ENCODE data around the gene TCF4.

TCF4 gene

DNA sequence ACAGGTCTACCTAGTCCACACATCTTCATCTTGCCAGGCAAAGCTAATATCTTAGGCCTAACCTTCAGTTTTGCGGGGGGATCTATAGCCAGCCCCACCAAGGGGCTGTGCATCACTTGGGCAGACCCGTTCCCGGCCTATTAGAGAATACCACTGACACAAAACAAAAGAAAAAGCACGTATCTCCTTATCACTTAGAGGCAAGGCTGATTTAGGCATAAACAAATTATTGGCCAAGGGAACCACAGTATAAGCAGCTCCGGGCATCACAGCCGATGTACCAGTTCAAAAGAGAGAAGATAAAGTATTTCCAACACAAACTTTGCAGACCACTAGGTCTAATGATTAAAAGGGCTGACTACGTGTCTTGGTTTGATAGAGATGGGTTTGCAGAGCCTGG, 248.0 kb downstream of the TCF4 start:
- H3K4me1 Mint-ChIP-seq (ENCODE audit: low read depth), result no peaks in the 10 kb centered on the region
- no peak overlapping the region for H3K4me3 Mint-ChIP-seq
- H3K27me3 Mint-ChIP-seq, result no peaks in the 10 kb centered on the region
- H3K27ac Mint-ChIP-seq, result no peak overlapping the region
- no peaks in the 10 kb centered on the region for H3K36me3 Mint-ChIP-seq
- no peaks in the 10 kb centered on the region for H3K9me3 Mint-ChIP-seq (ENCODE audit: low read depth)

DNA sequence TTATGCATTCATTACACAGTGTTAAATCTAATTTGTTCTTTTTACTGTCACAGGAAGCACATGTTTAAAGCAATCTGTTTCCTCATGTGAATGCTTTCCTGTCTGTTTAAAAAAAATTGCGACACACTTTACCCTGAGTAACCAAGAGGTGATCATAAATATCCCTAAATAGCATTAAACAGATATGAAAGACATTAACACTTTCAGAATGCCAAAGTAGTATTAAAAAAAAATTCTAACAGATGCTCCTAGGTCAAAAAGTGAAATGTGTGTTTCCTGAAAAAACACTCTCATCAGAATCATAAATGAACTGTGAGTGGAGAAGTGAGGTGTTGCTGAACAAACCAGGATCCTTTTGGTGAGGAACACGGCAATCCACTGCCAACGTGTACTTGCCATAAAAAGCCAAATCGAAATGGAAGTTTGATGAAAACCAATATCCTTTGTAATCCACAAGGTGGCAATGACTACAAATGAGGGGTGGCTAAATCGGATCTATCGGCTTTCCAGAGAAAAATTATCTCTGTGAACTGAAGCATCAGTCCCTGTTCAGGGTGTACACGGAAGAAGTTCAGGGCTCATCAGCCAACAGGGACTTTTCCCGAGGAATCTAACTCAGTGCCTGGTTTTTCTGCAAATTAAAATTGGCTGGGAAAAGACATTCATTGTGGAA, 248.9 kb downstream of the TCF4 start:
- no peaks in the 10 kb centered on the region for H3K36me3 Mint-ChIP-seq
- H3K9me3 Mint-ChIP-seq (ENCODE audit: low read depth), result no peaks in the 10 kb centered on the region
- no peaks in the 10 kb centered on the region for H3K4me1 Mint-ChIP-seq (ENCODE audit: low read depth)
- no peak overlapping the region for H3K4me3 Mint-ChIP-seq
- no peak overlapping the region for H3K27ac Mint-ChIP-seq
- H3K27me3 Mint-ChIP-seq, result no peaks in the 10 kb centered on the region

DNA sequence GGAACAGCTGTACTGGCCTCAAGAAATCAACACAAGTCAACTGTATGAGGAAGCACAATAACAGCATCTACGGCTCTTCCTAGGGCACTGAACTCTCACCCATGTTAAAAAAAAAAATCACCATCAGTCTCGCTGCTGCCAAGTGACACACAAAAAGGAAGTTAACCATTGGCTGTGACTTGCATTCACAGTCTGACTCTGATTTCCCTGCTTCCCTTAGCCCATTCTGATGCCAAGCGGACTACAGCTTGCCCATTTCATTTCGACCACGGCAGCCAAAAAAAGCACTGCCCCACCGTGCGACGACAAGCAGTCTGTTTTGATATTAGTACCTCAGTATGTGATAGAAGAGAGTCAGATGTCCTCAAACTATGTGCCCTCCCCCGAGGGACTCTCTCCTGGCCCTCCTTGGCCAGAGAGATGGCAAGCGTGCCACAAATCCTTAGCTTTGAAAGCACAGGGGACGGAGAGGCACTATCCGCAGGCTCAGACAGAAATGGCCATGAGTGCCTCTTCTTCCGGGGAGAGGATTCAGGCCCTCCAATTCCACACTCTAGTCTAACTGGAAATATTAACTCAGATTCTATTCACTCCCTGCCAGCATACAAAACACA, 250.0 kb downstream of the TCF4 start:
- Mint-ChIP-seq H3K36me3 (no peaks in the 10 kb centered on the region), H3K9me3 (ENCODE audit: low read depth) (no peaks in the 10 kb centered on the region), H3K27me3 (peaks cover 2% of the 10 kb centered on the region), H3K4me3 (no peak overlapping the region), H3K4me1 (ENCODE audit: low read depth) (no peaks in the 10 kb centered on the region), H3K27ac (no peak overlapping the region)

DNA sequence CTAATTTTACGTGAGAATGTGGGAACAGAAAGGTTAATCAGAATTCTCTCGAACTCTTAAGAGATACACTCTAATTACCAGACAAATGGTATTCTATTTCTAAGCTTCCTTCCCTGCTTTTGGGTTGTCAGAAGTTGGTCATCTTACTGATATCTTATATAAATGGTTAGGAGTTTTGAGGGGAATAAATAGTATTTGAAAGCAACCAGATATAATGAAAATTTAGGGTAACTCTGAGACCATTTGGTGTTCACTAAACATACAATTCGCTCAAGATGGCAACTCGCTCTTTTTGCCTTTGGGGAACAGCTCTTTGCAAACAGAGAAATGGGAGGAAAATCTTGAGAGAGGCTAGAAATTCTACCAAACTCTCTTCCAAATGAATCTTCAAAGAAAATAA, 250.9 kb downstream of the TCF4 start:
- Mint-ChIP-seq H3K4me1 (ENCODE audit: low read depth) (no peaks in the 10 kb centered on the region), H3K9me3 (ENCODE audit: low read depth) (no peaks in the 10 kb centered on the region), H3K36me3 (no peaks in the 10 kb centered on the region), H3K27me3 (peaks cover 2% of the 10 kb centered on the region), H3K27ac (no peak overlapping the region), H3K4me3 (no peak overlapping the region)

DNA sequence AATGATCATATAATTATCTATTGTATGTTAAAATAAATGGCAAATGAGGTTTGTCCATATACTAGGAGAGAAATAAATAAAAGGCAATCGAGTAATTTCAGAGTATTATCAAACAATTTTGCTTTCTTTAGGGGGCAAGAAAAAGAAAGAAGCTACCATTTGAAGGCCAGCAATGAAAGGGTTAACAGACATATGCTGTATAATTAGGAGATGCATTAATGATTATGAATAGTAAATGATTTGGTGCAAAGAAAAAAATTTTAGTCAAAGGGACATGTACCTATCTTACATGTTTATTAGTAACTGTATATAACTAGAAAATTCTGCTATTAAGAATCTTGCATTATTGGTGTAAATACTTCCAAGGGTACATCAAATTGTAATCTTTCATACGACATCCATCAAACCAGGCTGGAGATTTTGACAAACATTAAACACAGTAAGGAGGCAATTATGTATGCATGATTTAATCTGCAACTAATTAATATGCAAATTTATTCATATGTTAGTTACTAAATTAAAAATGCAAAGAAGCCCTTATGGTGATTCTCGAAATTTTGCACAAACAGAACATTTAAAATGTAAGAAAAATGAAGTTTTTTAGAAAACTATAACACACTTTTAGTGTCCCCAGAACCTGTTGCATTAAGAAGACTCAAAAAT, 251.4 kb downstream of the TCF4 start:
- H3K4me1 Mint-ChIP-seq (ENCODE audit: low read depth), result no peaks in the 10 kb centered on the region
- H3K27me3 Mint-ChIP-seq, result peaks cover 4% of the 10 kb centered on the region
- no peak overlapping the region for H3K27ac Mint-ChIP-seq
- no peaks in the 10 kb centered on the region for H3K9me3 Mint-ChIP-seq (ENCODE audit: low read depth)
- no peak overlapping the region for H3K4me3 Mint-ChIP-seq
- H3K36me3 Mint-ChIP-seq, result no peaks in the 10 kb centered on the region

DNA sequence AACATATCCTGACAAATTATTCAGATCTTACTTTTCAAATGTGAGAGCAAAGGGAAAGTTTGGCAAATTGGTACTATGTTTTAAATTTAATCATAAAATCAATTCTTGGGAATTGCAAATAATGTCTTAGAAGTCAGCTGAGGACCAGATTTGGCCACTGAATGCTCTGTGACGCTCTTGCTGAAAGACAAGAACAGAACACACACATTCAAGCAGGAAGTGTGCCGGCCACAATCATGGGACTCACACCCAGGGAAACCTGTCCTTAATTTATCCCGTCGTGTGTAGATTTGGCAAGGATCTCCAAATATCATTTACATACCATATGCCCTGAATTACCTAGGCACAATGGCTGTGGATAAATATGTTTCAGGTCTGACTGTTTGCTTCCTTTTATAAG, 253.1 kb downstream of the TCF4 start:
- no peak overlapping the region for H3K27ac Mint-ChIP-seq
- H3K9me3 Mint-ChIP-seq (ENCODE audit: low read depth), result no peaks in the 10 kb centered on the region
- peaks cover 4% of the 10 kb centered on the region for H3K27me3 Mint-ChIP-seq
- no peak overlapping the region for H3K4me3 Mint-ChIP-seq
- no peaks in the 10 kb centered on the region for H3K36me3 Mint-ChIP-seq
- no peaks in the 10 kb centered on the region for H3K4me1 Mint-ChIP-seq (ENCODE audit: low read depth)

DNA sequence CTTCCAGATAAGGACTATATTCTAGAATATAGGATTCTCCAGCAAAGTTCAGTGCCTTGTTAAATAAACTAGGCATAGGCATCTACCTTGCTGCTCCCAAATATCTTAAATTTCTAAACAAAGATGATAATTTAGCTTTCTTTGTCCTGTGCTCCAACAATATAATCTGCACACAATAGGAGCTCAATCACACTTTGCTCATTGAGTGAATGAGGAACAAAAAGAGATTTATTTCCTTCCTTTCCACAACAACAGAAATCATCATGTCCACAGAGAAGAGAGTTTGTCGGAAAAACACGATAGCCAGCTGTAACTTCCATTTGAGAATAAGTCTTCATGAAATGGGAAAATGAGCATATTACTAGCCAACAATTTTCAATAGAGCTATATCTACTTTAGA, 256.7 kb downstream of the TCF4 start:
- H3K4me3 Mint-ChIP-seq, result no peak overlapping the region
- H3K36me3 Mint-ChIP-seq, result no peaks in the 10 kb centered on the region
- H3K27me3 Mint-ChIP-seq, result peaks cover 7% of the 10 kb centered on the region
- H3K27ac Mint-ChIP-seq, result no peak overlapping the region
- no peaks in the 10 kb centered on the region for H3K9me3 Mint-ChIP-seq (ENCODE audit: low read depth)
- H3K4me1 Mint-ChIP-seq (ENCODE audit: low read depth), result no peaks in the 10 kb centered on the region

DNA sequence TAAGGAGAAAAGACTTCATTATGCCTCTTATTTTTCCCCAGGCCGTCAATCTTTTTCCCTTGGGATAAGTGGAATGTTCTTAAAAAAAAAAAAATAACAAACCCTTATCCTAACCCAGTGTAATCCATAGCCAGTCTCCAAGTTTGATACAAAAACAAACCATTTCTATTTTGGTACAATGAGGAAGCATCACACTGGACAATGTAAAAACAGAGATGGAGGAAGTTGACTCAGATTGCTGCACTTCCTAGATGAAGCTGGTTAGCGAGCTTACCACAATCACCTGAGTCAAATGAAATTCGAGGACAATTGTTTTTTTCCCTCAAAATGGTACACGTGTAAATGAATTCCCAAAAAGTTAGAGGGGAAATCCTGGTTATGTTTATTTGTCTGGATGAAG, 259.7 kb downstream of the TCF4 start:
- no peak overlapping the region for H3K27ac Mint-ChIP-seq
- H3K27me3 Mint-ChIP-seq, result peaks cover 13% of the 10 kb centered on the region

DNA sequence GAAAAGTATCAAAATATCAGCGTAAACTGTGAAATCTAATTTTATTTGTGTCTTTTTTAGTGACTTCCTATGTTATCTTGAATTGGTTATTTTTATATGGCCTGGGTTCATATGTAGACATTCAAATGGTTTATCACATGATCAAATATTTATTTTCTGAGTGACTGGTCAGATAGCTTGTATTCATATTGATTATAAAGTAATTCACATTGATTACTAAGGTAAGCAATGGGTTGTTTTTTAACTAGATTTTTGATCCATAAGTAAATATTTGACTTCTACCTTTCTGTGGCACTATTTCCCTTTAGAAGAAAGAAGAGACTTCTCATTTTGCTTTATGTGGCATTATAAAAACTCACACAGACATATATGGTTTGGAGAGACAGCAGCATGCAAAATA, 260.5 kb downstream of the TCF4 start:
- H3K36me3 Mint-ChIP-seq, result peaks cover 2% of the 10 kb centered on the region
- no peak overlapping the region for H3K4me3 Mint-ChIP-seq
- no peak overlapping the region for H3K27ac Mint-ChIP-seq
- H3K27me3 Mint-ChIP-seq, result peaks cover 15% of the 10 kb centered on the region
- H3K4me1 Mint-ChIP-seq (ENCODE audit: low read depth), result peaks cover 3% of the 10 kb centered on the region
- H3K9me3 Mint-ChIP-seq (ENCODE audit: low read depth), result no peaks in the 10 kb centered on the region

More for the DNA sequence above, 259.7 kb downstream of the TCF4 start:
- Mint-ChIP-seq H3K9me3 (ENCODE audit: low read depth) (no peaks in the 10 kb centered on the region), H3K4me3 (no peak overlapping the region), H3K4me1 (ENCODE audit: low read depth) (peaks cover 2% of the 10 kb centered on the region), H3K36me3 (peaks cover 2% of the 10 kb centered on the region)

DNA sequence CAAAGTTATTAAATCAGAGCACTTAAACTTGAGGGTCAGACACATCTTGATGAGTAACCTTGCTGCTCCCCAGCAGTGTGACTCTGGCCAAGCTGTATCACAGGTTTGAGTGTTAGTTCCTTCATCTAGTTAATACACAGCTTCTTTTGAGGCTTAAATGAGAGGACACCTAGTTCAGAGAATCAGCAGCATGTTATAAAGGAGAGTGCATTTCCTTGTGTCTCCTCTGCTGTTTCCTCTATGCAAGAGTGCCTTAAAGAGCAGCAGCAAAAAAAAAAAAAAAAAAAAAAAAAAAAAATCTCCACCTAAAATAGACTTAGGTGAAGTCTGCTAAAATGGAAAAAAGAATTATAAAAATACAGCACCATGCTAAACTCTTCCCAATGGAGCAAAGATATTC, 261.9 kb downstream of the TCF4 start:
- peaks cover 2% of the 10 kb centered on the region for H3K36me3 Mint-ChIP-seq
- no peaks in the 10 kb centered on the region for H3K9me3 Mint-ChIP-seq (ENCODE audit: low read depth)
- H3K4me3 Mint-ChIP-seq, result no peak overlapping the region
- H3K4me1 Mint-ChIP-seq (ENCODE audit: low read depth), result peaks cover 12% of the 10 kb centered on the region
- no peak overlapping the region for H3K27ac Mint-ChIP-seq
- peaks cover 20% of the 10 kb centered on the region for H3K27me3 Mint-ChIP-seq

DNA sequence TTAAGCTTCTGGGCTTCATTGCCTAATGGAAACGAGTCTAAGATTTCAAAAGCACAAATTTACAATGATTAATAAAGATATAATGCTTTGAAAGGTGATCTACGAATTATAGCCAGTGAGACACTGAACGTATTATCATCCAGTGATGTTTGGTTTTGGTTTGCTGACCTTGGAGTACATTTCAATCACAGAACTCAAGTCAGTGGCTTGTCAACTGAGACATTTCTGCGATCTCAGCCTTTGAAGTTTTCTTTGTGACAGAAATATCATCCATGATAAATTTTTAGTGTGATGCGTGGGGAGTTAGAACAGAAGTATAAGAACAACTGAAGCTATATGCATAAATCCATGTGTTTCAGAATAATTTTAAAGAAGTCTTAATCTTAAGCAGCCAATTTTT, 263.8 kb downstream of the TCF4 start:
- H3K27me3 Mint-ChIP-seq, result peaks cover 25% of the 10 kb centered on the region
- no peak overlapping the region for H3K27ac Mint-ChIP-seq
- H3K4me3 Mint-ChIP-seq, result no peak overlapping the region
- H3K9me3 Mint-ChIP-seq (ENCODE audit: low read depth), result no peaks in the 10 kb centered on the region
- peaks cover 2% of the 10 kb centered on the region for H3K36me3 Mint-ChIP-seq
- peaks cover 14% of the 10 kb centered on the region for H3K4me1 Mint-ChIP-seq (ENCODE audit: low read depth)

DNA sequence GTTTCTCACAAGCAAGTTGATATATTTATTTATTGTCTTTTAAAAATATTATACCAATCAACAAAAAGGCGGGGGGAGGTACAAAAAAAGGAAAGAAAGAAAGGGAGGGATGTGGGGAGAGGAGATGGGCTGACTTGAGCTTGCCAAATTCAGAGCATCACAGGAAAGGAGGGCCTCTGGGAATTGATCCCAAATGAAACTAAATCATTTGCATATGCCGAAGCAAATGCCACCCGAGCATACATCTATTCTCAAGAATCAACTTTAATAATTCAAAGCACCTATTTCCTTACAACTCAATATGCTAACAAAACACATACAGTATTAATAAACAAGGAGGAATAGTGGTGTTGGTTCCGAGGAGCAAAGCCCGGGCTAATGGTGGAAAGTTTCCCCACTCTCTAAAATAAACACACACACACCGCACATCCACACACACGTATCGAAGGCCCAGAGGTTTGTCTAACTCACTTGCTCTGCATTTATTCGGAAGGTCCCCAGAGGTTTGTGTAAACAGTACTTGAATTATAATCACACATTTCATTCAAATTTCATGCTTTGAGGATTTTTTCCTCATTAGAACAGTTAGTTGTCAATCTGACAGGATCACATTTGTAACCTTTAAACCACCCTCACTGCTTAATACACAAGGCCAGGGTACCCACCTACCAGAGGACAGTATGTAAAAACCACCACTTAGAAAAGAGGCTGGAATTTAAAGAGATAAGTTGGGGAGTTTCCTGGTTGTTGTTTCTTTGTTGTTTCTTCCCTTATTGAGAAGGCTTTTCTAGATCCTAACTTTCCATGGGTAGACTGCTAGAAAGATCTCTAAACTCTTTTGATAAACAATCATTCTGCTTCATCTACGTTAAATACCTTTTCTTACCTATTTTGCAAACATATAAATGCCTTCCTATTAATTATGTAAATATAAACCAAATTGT, 264.7 kb downstream of the TCF4 start:
- no peaks in the 10 kb centered on the region for H3K9me3 Mint-ChIP-seq (ENCODE audit: low read depth)

DNA sequence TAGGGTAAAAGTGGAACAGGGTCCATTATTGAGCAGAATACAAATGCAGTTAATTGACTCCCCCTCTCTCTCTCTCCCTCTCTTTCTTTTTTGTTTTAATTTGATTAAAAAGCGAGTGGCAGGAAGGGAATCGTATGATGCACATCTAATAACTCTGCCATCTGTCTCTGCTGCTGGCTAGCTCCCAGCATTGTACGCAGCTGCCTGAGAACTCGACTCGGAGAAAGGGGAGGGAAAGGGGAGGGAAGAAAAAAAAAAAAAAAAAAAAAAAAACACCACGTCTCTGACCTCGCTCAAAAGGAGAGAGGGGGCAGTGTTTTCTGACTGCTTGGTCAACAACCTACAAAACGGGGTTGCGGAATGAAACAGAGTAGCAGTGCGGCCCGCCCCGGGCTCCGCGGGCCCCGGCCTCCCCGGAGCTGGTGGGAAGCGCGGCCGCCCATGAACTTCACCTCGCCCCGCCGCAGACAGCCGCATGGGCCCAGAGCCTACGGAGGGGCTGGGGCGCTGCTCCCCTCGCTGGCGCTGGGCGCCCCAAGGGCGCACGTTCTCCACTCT, 265.7 kb downstream of the TCF4 start:
- Mint-ChIP-seq H3K36me3 (peaks cover 2% of the 10 kb centered on the region), H3K27me3 (peaks cover 34% of the 10 kb centered on the region), H3K9me3 (ENCODE audit: low read depth) (no peaks in the 10 kb centered on the region), H3K27ac (no peak overlapping the region), H3K4me1 (ENCODE audit: low read depth) (peaks cover 14% of the 10 kb centered on the region), H3K4me3 (peak overlapping the region; percentile 85)

More for the DNA sequence above, 264.7 kb downstream of the TCF4 start:
- Mint-ChIP-seq H3K27me3 (peaks cover 29% of the 10 kb centered on the region), H3K4me3 (peak overlapping the region; percentile 36), H3K4me1 (ENCODE audit: low read depth) (peaks cover 14% of the 10 kb centered on the region), H3K36me3 (peaks cover 2% of the 10 kb centered on the region), H3K27ac (no peak overlapping the region)

DNA sequence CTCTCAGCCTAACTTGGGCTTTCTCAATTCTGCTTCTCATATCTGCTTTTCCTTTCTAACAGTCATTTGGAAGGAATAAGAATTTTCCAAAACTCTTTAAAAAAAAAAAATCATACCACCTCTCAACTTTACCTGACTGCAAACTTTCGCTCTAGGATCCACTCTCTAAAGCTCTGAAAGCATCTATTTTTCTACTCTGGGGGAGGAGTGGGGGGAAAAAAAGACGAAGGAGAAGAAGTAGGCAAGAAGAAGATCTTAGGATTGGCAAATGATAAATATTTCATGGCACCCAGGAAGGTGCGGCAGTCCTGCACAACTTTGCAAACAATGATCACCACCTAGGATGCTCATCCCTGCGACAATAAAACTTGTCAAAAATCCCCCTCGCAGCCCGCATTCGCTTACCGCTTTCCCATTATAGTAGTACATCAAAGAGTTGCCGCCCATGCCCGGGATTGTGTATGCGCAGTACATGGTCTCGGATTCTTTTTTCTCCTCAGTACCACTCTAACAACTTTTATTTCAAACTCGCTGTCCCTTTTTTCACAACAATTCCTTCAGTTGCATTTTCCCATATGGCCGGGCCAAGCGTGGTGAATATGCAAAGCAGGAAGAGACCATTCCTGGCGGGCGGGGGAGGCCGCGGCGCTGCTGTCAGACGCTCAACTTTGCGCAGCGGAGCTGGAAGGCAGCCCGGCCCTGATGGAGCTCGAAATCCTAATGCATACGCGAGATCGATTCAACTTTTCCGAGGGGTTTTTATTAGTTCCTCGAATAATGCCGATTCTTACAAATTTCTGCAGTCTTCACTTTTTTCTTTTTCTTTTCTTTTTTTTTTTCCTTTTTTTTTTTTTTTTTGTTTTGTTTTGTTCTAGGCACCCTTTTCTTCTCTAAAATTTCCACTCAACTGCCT, 266.5 kb downstream of the TCF4 start:
- Mint-ChIP-seq H3K36me3 (peaks cover 2% of the 10 kb centered on the region), H3K4me1 (ENCODE audit: low read depth) (peaks cover 14% of the 10 kb centered on the region), H3K27ac (no peak overlapping the region), H3K4me3 (peak overlapping the region; percentile 85), H3K9me3 (ENCODE audit: low read depth) (no peaks in the 10 kb centered on the region), H3K27me3 (peaks cover 31% of the 10 kb centered on the region)
